Non-pigmented ciliary epithelial cell (primary cell): ENCODE results near the gene PUSL1.

Experiments used
- DNase-seq: peaks from one replicate; pipeline ENCODE4 v3.0.0-alpha.2; 2010; ENCODE audit warnings: low read depth

PUSL1 gene, protein sequence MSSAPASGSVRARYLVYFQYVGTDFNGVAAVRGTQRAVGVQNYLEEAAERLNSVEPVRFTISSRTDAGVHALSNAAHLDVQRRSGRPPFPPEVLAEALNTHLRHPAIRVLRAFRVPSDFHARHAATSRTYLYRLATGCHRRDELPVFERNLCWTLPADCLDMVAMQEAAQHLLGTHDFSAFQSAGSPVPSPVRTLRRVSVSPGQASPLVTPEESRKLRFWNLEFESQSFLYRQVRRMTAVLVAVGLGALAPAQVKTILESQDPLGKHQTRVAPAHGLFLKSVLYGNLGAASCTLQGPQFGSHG

DNA sequence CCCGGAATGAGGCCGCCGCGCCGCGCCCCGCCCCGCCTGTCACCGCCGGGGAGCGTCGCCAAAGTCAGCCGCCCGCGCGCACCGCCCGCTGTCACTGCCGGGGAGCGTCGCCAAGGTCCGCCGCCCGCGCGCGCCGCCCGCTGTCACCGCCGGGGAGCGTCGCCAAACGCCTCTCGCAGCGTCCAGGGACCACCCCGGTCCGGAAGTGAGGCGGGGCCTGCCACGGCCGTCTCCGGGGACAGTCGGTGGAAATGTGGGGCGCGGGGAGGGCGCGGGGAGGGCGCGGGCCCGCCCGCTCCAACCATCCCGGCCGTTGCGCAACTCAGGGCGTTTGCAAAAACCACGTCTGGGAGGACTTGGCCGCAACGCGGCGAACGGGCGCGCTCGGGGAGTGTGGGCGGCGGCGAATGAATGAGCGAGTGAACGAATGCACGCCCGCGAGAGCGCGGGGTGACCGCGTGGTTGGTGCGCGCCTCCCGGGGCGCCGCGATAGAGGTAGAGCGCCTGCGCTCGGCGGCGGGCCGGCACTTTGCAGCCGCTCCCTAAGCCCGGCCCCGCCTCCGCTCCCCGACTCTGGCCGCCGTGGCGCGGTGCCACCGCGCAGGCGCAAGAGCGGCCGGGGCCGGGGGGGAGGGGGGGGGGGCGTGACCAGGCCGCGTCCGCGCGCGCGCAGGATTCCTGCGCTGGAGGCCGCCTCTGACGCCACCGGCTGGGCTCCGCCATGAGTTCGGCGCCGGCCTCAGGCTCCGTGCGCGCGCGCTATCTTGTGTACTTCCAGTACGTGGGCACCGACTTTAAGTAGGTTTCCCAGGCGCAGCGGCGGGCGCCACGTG lies at the start of gene PUSL1, which contains the start of gene ACAP3:
TSS of gene PUSL1 (plus strand) at position 675 of the 833 bp plus-strand sequence. CDS start at position 722, 47 bp downstream.
TSS of gene ACAP3 (minus strand) at position 8 of the 833 bp plus-strand sequence. CDS start 115 bp downstream, outside the sequence.
- DNase-seq, result peak; percentile 54

DNA sequence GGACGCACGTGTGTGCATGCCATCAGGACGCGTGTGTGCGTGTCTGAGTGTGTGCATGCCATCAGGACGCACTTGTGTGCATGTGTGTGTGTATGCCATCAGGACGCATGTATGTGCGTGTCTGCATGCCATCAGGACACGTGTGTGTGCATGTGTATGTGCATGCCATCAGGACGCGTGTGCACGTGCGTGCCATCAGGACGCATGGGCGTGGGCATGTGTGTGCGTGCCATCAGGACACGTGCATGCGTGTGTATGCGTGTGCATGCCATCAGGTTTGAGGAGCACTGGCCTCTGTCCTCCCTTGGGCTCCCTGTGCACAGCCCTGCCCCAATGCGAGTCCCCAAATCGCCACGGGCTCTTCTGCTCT lies 49.3 kb upstream of the PUSL1 start:
- DNase-seq, result no peak

DNA sequence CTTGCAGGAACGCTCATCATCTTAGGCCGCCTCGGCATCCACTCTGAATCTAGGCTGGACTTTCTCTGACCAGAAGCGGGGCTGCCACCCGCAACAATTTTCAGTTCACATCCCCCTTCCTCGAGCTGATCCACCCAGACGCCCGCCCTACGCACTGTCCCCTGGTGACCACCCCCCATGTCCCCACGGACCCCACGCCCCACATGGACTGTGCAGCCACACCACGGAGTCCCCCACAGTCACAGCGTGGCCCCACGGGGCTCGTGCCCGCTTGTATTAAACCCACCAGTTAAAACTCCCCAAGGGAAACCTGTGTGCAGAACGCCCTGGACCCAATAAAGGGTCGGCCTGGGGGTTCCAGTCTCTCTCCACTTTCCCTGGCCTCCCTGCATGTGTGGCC lies 48.9 kb upstream of the PUSL1 start:
- no peak for DNase-seq

DNA sequence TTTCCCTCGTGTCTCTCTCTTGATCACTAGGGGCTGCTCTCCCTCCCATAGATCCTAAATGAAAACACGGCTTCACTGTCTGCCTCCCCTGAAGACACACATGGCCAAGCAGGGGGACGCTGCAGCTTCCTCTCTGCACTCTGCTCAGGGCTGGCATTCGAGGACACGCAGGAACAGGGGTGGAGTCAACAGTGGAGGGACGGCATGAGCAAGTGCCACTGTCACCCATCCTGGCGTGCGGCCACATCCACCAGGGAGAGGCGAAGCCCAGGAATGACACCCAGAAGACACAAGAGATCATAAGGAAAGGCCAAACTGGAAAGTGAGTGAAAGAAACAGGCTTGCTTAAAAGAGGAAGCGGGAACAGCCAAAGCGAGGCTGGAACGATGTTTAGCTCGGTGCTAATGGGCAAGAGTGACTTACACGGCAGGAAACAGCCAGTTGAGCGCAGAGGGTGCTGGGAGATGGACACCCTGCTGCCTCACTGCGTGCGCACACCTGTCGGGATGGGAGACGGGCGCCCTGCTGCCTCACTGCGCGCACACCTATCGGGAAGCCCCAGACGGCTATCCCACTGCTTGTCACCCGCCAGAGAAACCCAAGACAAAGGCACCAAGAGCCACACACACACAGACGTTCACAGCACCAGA lies 48.3 kb upstream of the PUSL1 start:
- DNase-seq, result no peak

DNA sequence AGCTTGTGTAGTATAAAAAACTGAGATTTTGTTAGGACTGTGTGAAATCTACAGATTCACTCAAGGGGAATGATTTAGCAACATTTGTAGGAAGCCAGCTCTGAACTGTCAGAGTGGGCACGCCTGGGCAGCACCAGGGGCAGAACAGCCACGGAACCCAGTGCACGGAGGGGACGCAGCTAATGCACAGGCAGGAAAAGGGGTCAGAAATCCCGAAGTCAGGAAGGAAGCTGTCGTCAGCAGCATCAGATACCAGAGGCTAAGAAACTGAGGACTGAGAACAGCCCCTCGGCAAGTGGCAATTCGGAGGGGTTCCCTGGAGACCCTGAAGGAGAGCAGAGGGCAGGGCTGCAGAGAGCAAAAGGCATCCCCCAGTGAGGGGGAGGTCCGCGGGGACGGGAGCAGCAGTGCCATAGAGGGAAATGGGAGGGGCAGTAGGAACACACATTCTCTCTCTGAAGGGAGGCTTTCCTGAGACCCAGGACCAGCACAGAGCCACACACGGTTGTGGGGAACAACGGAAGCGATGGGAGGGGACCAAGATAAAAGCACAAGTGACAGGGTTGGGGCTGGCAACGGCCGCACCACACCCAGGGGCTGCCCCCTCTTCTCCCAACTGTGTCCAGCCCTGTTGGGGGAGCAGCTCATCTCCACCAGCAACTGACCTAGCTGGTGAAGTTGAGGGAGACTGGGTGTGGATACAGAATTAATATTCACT lies 47.4 kb upstream of the PUSL1 start:
- no peak for DNase-seq

DNA sequence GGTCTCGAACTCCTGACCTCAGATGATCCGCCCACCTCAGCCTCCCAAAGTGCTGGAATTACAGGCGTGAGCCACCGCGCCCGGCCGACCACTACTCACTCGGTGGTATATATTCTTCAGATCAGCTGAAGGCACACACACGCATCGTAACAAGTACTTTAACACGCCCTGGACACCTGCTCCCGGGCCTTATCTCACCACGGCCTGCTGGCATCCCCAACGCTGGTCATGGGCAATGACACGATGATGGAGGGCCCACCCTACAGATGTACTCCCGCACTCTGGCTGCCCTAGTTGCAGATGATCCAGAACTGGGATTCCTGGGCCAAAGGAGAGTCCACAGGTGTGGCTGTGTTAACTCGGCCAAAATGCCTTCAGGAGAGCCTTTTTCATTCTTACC lies 46.3 kb upstream of the PUSL1 start:
- no peak for DNase-seq

DNA sequence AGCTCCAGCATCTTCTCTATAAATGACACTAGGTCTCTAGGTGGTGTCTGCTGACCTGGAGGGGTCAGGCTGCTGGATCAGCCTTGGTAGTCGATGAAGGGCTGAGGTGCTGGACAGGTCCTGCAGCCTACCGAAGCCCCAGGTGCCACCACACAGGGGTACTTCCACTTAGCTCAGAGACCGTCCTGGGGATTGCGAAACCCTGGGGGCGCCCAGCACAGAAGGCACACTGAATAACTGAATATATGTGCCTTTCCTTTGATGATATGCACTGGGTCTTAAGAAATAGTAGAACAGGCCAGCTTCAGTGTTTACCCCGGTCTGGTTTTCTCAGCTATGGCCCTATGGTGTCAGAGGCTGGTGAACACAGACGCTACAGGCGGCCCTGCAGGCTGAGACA lies 45.6 kb upstream of the PUSL1 start:
- DNase-seq, result no peak

DNA sequence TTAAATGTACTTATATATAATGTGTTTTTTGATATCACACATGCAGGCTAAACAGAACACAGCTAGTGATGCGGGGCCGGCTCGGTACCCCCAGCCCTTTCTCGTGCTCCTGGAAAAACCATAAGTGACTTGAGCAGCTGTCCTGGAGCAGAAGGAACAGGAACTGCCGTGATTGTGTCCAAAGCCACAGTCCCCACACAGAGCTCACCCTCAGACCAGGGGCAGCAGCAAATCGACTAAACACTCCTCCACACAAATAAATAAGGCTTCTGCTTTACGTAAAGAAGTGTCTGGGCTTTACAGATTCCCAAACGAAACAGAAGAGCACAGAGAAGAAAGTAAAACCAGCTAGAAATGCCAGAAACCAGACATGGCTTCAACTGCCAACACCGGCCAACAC lies 44.4 kb upstream of the PUSL1 start:
- no peak for DNase-seq

DNA sequence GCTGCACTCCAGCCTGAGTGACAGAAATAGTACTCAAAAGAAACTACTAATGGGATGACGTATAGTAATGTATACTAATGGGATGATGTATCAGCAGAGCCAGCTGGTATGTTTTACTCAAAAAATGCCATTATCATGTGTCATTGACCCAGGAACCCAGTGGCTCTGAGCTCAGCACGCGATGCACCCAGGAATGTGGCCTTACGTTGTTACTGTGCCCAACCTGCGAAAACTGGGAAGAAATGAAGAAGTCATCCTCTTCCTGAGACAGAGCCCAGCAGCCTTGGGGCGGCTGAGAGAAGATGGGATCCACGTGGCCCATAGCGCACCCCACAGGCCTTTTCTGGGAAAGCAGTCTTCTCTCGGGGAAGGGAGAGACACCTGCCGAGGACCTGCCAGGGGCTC lies 43.5 kb upstream of the PUSL1 start:
- peak; percentile 95 for DNase-seq

DNA sequence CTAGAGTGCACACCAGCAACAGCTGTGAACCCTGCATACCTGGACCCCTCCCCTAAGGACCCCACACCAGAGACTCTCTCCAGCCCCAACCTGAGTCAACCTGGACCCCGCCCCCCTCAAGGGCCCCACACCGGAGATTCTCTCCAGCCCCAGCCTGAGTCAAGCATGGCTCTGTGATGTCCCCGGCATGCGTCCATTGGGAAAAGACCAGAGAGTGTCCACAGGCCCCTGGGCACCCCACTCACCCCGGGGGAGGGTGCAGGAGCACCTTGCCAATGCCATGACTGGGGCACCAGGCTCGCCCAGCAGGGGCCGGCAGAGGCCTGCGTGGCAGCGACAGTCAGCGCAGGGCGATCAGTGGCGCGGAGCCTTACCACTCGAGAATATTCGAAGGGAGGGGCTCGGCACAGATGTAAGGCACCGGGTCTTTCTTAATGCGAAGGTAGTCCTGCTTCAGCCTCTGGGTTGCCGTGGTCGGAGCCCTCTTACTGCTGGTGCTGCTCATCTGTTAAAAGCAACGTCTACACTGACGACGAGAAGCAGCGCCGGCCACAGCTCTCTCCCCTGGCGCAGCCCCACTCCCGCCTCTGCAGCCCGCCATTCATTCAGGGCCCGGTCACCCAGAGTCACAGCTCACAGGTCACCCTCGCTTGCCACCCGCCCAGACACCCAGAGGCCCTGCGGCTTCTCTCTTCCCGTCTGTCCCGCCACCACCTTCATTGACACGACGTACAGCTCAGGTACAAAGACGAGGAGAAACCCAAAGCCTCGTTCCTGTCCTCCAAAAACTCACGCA lies 40.7 kb upstream of the PUSL1 start:
- no peak for DNase-seq

DNA sequence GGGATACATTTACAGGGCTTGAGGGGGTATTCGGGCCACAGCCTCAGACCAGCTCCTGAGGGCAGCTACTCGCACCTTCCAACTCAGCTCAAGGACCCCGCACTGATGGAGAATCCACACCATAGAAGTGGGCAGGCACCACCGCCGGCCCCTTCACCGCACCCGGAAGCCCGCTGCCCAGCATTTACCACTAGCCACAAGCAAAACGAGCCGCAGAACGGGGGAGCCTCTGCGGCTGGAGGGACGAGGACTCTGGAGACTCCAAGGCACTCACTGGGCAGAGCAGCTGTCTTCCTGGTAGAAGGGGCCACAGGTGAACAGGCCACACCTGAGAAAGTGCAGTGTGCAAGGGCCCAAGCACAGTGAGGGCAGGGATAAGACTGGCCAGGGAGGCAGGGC lies 40.1 kb upstream of the PUSL1 start:
- DNase-seq, result no peak

DNA sequence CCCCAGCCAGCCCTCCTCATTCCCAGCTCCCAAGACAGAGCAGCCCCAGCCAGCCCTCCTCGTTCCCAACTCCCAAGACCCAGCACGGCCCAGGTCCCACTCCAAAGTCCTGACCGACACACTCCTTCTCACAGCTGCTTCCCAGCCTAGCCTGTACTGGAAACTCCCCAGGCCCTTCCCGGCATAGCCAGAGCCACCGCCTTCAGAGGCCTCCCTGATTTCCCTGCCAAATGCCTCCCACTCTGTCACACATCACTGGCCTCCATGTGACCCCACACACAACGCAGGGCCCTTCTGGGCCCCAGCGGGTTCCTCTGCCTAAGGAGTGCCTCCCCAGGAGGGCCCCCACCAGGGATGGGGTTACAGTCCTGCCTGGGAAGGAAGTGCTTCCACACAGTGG lies 37.6 kb upstream of the PUSL1 start:
- no peak for DNase-seq

DNA sequence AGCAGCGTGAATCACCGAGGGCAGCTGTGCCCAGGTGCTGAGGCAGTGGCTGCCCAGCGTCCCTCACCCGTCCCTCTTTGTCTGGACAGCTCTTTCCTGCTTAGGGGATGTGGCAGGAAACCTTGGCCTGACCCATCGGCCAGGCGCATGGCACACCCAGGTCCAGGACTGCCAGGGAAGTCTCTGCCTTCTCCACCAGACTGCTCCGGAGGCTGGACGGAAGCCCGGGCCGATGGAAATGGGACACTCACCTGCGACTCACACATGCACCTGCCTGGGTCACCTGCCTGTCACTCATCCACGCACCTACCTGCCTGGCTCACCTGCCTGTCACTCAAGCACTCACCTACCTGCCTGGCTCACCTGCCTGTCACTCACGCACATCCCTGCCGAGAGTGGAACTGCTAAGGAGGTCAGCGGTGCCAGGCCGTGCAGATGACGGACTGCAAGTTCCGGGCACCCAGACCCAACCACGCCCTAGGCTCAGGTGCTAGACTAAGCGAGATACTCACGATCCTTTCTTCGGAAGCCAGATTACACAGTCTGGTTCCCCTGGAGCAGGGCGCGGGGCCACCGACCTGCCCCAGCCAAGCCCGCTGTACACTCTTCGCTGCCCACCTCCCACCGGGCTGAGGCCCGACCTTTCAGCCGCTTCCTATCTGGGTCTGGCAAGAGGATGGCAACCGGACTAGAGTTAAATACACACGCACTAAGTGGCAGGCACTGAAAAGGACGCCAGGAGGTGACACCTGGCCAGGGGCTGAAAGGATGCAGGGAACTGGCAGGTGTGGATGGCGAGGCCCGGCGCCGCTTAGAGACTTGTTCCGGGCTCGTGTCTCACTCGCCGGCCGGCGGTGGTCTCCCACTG lies 35.8 kb upstream of the PUSL1 start:
- DNase-seq, result no peak

DNA sequence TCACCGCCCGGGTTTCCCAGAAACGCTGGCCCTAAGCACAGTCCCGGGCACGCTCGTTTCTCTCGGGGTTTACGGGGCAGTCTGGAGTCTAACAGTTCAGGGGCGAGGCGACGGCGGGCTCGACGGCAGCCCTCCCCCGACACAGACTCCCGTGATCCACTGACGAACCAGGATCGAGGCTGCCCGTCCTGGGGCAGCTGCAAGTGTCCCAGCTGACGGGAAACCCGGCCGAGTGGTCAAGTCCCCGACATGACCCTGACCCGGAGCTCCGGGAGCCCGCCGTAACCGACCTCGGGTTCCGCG lies 35.2 kb upstream of the PUSL1 start:
- no peak for DNase-seq

DNA sequence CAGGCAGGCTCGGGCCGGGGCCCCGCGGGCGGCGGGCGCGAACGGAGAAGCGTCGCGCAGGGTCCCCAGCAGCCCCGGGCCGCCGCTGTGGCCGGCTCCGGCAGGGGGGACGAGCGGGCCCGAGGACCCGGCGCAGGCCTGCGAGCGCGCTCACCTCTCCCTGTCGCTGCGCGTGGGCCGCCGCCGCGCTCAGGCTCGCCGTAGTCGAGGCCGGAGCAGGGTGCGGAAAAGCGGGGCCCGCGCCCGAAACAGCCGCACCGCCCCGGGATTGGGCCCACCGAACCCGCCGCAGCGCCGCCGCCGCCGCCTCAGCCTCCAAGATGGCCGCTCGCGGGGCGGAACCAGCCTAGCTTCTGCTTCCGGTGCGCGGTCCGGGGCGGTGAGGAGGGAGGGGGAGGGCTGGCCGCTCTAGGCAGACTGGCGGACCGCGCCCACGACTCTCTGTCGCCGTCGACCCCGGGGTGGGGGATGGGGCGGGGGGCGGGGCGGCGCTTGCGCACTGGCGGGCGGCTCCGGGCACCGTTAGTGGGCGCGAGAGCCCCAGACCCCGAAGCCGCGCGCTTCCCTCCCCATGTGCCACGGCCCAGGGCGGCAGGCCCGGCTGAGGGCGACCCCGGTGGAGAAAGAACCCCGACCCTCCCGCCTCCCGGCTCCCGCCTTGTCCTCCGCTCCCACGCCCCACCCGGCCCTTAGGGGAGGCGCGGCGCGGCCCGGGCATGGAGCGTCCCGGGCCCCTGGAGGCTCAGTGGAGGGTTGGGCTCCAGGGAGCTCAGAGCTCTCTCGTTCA lies 34.7 kb upstream of the PUSL1 start, which contains the start of gene UBE2J2:
TSS of gene UBE2J2 (minus strand) at position 343 of the 787 bp plus-strand sequence. CDS start 5,862 bp downstream, outside the sequence.
- peak; percentile 48 for DNase-seq

DNA sequence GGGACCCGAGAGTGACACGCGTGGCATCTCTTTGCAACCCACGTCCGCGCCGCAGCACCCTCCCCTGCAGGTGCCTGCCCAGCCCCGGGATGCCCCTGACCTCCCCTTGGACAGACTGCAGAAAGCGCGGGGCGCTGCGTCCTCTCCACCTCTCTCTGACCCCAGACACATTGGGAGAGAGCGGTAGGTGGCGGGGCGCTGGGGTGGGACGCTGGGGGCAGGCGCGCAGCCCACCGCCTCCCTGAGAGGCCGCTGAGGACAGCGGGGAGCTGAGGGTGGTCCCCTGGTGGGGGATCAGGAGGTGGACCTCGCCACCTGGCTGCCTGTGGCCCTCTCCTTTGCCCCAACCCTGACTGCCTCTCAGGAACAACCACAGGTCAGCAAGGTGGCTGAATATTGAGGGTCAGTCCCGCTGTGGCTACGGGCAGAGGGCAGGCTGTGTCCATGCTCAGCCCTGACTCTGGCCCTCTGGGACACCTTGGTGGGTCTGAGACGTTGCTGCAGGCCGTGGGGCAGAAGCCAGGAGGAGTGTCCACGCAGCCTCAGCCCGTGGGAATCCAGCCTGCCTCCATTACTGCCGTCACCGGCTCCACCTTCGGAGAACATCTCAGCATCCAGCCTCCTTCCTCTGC lies 34.0 kb upstream of the PUSL1 start:
- DNase-seq, result no peak

DNA sequence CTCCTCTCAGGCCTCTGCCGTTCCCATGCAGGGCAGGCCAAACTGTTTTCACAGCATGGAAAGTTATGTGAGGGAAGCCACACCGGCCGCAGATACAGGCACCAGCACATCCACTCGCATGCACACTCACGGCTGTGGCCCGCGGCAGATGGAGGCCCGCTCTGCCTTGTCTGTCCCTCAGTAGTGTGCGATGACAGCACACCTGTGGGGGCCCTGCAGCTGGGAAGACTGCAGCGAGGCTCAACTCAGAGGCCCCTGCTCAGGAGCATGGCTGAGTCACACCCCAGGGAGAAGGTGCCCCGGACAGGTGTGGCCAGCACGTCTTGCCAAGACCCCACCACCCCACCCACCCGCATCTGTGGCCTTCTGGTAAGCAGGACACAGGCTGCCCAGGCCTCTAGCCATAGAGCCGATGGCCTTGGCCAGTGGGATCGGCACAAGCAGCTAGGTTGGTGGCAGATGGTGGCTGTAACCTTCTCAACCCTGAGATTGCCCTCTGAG lies 33.4 kb upstream of the PUSL1 start:
- DNase-seq, result no peak

DNA sequence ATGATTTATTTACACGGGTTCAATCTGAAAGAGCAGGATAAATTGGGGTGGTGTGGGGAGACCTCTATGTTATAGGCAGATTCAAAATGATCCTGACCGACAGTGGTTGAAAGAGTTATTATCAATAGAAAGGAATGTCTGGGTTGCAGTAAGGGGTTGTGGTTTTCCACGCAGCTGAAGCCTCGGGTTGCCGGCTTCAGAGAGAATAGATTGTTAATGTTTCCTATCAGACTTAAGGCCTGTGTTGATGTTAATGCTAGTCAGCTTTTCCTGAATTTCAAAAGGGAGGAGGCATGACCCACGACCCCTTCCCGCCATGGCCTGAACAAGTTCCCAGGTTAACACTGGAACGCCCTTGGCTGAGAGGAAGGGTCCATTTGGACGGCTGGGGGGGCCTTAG lies 32.6 kb upstream of the PUSL1 start:
- no peak for DNase-seq

DNA sequence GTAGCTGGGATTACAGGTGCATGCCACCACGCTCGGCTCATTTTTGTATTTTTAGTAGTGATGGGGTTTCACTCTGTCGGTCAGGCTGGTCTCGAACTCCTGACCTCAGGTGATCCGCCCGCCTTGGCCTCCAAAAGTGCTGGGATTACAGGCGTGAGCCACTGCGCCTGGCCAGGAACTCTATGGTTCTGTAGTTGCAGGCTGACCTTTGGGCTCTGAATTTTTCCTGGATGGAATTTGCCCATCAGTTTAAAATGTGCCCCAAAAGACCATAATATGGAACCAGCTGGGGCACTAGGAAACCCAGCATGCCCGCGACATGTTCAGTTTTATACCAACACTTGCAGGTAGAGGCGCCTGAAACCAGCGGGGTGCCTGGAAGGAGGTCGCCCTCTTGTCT lies 29.8 kb upstream of the PUSL1 start:
- no peak for DNase-seq
